ENCODE results near the gene SSPN.

Gene SSPN

DNA sequence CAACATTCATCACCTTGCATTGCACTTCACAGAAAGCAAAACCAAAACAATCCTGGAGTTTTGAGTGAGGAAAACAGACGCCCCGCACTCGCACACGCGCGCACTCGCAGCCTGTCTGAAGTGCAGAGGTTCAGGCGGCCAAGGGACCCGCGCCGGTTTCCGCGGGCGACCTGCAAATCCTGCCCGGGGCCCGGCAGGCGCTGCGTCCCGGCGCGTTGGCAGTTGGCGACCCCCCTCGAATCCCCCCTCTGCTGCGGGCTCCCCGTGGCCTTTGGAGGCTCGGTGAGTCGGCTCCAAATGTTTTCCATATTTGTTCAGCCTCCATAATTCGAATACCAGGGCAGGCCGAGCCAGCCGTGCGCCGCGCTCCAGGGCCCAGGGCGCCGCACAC lies at the start of gene SSPN:
SSPN (plus strand) TSS at position 324 of the 391 bp plus-strand sequence. CDS start 100 bp downstream, outside the sequence.
- DNase-seq (ENCODE audit: low spot score): peak; percentile 14

DNA sequence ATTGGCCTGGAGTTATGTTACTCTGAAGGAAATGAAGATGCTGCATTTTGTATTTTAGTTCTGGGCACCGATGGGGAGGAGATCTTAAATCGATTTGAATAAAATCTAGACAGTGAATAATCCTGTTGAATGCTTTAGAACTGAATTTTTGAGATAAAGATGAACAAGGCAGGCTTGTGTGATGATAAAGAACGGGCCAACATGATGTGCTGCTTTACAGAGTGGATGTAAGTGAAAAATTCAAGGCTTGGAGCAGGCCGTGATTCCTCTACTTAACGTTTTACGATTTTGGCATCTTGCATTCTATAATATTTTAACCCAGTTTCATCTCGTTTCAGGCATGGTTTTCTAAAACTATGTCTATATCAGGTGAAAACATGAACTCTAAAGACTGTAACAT lies 47.1 kb upstream of the SSPN start:
- DNase-seq (ENCODE audit: low spot score): no peak

DNA sequence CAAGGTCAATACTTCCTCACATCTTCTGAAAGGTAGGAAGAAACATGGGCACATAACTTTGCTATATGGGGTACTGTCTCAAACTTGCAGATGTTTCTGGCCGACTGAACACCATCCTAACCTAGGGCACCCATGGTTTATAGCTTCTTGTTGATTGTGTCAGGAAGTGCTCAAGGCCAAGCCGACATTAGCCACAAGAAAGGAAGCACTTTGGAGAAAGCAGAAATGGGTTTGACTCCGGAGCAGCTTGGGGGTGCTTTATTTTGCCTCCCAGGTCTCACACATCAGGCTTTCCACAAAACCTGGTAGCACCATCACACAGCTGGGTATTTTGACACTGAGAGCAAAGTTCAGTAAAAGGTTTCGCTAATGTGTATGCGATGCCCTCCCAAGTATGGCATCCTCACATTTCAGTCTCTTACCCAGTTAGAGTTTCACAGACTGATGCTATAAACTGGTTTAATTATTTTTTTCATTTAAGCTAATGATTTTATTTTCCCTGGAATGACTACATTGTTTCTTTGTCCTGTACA lies 45.3 kb upstream of the SSPN start:
- no peak for DNase-seq (ENCODE audit: low spot score)

DNA sequence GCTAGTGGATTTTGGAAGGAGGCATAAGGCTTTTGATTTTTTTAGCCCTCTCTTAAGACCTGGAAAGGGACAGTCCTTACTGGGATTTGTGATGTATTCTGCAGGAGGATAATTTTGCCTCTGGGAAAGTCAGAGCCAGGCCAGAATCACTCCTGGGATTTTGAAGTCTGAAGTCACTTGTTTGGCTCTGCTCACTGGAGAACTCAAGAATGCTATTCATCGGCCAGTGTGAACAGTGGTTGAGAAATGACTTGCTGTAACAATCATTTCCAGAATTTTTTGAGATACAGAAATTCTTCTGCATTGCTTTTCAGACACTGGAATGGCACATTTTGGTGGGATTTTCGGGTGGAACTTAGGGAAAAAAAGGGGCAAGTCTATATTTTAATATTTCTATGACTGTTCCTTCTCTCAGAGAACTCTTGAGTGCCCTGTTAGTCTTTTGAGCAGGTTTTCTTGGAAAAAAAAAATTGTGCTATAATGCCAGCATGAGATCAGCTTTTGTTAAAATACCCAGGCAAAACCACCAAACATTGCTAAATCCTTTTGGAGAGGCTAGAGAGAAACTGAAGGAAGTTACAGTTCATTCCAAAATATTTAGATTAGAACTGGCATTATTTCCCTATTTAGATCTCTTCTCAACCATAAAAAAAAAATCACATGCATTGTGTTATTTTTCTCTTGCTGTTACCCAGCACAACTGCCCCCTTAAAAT lies 44.5 kb upstream of the SSPN start:
- DNase-seq (ENCODE audit: low spot score): no peak

DNA sequence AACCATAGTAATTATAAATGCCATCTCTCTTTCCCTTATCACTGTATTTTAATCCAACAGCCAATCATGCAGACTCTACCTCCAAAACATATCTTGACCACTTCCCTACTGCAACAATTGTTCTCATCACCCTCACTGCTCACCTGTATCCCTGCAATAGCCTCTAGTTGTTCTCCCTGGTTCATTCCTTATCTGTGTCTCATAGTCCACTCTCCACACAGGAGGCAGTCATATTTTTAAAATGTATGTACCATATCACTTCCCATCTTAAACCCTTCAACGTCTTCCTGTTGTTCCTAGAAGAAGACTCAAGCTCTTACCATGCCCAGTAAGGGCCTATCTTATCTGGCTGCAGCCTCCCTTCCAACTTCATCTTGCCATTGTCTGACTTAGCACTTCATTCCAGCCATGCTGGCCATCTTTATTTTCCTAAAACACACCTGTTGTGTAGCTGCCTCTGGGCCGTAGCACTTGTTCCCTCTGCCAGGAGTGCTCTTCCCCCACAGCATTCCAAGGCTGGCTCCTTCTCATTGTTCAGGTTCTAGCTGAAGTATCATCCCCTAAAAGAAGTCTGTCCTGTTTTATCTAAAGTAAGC lies 42.8 kb upstream of the SSPN start:
- DNase-seq (ENCODE audit: low spot score): no peak

GRCh38 chr12:26153421-26154154 lies 41.8 kb upstream of the SSPN start:
- peak; percentile 97 for DNase-seq (ENCODE audit: low spot score)

GRCh38 chr12:26156201-26156871 lies 39.0 kb upstream of the SSPN start:
- peak; percentile 38 for DNase-seq (ENCODE audit: low spot score)

DNA sequence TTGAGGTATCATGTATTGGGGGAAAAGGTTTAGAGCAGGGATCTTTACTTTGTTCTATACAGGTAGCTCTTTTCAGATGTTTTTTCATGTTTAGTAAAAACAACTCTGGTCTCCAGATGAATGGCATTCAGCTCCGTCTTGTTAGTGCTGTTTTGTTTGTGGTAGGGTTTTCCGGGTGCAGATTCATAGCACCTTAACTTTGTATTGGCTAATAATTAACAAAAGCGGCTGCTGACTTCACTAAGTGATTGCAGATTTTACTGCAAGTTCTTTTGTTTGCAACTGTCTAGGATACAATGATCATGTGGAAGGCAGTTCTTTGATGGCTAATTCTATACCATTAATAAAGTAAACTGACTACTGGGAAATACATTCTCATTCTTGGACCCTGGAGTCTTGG lies 38.4 kb upstream of the SSPN start:
- no peak for DNase-seq (ENCODE audit: low spot score)

- DNase-seq (ENCODE audit: low spot score): no peak
Measured at GRCh38 chr12:26158078-26158764, 37.2 kb upstream of the SSPN start.

GRCh38 chr12:26162174-26162573 lies 33.2 kb upstream of the SSPN start:
- no peak for DNase-seq (ENCODE audit: low spot score)

- no peak for DNase-seq (ENCODE audit: low spot score)
Measured at GRCh38 chr12:26162905-26163304, 32.5 kb upstream of the SSPN start.

DNA sequence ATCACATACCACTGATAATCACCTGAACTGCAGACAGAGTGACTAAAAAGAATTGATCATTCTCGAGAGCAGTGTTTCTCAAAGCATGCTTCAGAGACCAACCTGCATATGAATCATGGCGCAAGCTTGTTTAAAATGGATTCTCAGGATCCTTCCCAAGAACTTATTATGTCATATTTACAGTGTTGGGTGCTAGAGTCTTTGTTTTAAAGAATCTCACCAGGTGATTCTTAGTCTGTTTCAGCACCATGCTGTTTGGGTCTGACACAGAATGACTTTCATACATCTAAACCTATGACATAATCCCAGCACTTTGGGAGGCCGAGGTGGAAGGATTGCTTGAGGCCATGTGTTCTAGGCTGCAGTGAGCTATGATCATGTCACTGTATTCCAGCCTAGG lies 31.3 kb upstream of the SSPN start:
- no peak for DNase-seq (ENCODE audit: low spot score)

DNA sequence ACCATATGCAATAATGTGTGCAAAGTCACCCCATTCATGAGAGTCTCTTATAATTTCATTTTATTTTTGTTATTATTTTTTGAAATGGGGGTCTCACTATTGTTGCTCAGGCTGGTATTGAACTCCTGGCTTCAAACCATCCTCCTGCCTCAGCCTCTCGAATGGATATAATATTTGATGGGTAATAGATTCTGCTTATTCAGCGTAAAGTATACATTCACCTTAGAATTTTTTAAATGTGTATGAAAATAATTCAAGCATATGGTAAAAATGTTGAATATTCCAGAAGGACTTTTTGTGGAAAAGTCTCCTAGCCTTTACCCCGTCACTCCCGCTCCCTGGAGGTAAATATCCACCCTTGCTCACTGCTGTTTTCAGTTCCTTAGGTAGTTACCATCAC lies 23.4 kb upstream of the SSPN start:
- DNase-seq (ENCODE audit: low spot score): no peak

DNA sequence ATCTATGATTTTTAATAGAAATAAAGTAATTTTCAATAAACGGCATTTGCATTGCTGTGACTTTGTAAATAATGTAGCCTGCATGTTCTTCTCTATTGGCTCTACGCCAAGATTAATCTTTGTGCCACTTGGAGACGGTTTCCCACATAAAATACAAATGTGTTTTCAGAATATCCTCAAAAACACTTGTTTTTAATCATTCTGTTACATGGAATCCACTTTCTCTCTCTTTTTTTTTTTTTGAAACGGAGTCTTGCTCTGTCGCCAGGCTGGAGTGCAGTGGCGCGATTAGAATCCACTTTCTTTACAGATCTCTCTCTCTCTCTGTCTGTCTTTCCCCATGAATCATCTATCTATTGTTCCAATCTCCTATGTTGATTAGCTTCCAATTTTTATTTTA lies 22.8 kb upstream of the SSPN start:
- no peak for DNase-seq (ENCODE audit: low spot score)

DNA sequence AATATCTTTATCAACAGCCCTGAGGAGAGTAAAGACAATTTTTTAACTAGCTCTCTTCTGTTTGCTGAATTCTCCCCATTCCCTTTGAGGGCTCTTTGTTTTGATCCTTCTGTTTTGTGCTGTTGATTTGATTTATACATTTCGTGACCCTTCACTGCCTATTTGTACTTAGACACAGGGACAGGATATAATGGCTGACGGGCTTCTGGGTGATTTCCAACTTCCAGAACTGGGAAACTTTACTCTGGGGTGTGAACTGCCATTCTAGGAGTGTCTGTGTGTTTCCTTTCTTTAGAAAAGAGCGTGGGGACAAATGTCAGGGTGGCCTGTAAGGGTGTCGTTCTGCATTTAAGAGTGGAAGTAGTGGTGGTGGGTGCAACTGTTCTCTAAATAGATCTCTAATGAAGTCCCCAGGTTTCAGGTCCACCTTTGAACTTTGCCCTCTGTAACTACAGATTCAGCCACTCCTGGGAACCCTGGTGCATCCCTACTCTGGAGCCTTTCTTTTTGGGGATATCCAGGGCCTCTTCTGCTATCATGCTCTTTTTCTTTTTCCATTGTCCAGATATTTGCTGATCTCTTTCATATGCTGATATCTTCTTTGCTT lies 22.3 kb upstream of the SSPN start:
- no peak for DNase-seq (ENCODE audit: low spot score)

DNA sequence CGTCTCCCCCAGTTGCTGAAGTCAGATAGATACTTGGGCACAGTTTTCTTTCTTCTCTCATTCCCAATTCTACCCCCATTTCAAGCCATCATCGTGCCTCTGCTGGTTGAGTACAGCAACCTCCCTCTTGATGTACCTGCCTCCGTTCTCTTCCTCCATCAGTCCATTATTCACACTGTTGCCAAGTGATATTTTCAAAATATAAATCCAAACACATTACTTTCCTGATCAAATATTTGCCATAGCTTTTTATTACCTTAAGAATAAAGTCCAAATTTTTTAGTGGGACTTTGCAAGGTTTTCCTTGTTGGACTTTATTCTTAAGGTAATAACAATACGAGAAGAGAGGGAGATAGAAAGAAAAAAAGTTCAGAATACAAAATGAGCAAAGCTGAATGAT lies 18.6 kb upstream of the SSPN start:
- DNase-seq (ENCODE audit: low spot score): no peak

GRCh38 chr12:26177283-26177682 lies 18.1 kb upstream of the SSPN start:
- DNase-seq (ENCODE audit: low spot score): no peak

DNA sequence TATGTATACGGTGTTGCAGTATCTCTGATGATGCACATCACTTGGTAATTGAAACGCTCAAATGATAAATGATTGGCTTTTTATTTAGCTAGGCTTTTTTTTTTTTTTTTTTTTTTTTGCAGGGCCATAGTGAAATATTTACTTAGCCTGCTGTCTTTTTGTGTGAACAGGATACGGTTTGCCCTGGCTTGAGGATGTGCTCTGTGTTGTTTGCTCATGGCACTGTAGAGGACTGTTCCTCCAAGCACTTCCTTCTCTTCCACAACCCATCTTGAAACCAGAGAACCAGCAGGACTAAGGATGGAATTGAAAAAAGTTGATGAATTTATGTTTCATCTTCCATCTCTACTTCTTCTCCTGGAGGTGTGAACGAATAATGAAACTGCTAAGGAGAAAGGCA lies 15.5 kb upstream of the SSPN start:
- DNase-seq (ENCODE audit: low spot score): no peak

DNA sequence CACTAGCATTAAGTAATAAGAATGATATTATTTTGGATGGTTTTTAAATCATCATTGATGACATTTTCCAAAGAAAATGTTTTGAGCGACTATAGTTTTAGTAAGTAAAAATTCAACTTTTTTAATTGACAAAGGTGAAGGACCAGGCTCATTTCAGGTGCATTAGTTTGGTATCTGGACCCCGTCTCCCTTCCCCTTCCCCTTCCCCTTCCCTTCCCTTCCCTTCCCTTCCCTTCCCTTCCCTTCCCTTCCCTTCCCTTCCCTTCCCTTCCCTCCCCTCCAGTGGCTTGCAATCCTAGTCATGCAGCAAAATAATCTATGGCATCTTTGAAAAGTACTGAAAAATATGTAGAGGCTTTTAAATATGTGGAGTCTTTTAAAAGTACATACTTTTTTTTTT lies 13.0 kb upstream of the SSPN start:
- no peak for DNase-seq (ENCODE audit: low spot score)

DNA sequence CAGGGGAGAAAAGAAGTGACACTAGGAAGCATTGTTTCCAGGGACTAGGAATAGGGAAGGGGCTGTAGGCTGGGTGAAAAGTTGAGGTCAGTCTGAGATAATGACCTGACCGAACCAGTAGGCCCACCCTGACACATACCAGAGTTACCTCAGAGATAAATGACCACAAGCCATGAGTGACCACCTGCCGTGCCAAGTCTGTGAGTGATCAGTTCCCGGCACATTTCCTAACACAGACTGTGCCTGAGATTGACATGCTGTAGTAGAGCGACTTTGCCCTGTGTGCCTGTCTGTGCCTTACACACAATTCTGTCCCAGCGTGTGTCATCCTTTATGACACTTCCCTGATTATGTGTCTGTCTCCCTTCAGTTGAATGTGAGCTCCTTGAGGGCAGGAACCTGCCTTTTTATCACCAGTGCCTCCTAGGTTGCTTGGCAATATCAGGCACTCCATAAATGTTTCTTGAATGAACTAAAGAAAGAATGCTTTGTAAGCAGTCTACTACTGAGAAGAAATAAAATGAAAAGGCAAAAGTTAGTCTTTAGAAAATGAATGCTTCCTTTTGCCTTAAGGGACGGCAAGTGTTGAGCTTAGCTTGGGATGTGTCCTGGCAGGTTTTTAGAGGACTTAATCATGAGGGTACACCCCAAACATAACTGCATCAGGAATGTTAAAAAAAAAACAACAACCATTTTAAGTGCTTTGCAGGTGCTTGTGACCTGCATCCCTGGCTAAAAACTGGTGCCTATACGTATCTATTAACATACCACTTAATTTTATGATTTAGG lies 9.6 kb upstream of the SSPN start:
- no peak for DNase-seq (ENCODE audit: low spot score)
